HG03469 (cell line): ENCODE data around the gene SRBD1.

Experiments used
- ATAC-seq: cut with Tn5 transposase; IDR thresholded peaks from one replicate; pipeline ENCODE4 v1.9.1; 2021; ENCODE audit warnings: mild to moderate bottlenecking, moderate library complexity, moderate number of reproducible peaks; ENCODE audit not compliant: unreplicated experiment

Gene SRBD1

GRCh38 chr2:45554073-45554741 lies 56.9 kb downstream of the SRBD1 start:
- ATAC-seq, result no peak

DNA sequence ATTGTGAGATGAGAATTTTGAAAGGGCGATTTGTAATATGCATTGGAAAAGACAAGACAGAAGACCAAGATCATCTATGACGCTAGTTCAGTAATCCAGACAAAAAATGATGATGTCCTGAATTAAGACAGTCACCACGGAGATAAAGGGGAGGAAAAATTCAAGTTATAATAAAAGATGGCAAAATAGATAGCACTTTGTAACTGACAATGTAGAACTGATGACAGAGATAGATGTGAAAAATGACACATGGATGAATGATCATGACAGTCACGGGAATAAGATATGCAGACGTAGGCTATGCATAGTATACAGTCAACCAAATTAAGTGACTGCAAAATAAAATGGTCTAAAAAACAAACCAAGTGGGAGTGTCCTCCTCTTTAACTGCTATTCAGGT lies 59.2 kb downstream of the SRBD1 start:
- ATAC-seq, result no peak

DNA sequence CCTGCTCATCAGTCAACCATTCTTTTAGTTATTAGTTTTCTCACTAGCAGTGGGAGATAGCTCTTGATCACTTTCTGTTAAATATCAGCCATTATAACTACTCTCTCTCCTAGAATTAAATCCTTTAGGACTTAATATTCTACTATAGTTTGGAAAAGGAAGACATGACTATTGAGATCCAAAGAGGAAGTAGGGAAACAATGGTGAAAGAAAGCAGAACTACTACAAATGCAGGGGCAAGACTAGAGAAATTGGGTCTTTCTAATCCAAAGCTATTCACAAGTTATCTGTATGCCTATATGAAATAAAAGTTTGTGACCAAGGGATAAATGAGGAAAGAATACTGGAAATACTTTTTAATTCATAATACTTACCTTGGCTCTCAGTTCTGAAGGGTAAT lies 65.1 kb downstream of the SRBD1 start:
- no peak for ATAC-seq

DNA sequence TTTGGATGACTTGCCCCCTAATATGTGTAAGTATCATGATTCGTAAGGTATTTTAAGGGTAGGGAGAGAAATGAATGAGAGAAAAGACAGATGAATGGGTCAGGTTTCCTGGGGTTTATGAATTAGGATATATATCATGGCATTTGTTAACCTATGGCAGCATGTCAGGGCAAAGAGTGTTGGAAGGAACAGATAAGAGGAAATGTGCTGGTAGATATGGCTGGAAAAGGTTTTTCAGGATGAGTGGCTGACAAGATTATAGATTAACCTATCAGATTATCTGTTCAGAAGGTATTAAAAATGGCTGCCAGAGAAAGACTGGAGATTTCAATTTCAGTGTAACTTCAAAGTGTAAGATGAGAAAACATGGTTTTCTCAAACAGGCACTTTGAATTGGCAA lies 67.8 kb downstream of the SRBD1 start:
- ATAC-seq, result no peak

DNA sequence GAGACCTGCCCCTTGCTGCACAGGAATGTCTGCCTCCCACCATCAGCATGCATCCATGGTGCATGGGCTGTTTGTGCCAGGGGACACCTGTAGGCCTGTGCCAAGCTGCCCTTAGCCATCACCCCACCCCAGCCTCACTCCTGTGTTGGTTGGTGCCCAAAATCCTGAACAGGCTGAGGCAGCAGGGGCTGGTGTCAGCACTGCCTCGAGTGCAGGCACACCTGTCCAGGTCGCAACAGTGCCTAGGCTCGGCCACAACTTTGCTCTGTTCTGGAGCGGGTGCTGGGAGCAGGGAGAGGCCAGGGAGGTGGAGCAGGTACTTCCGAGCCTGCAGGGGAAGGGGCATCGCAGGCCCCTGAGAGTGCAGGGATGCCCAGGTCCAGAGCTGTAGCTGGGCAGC lies 69.1 kb downstream of the SRBD1 start:
- no peak for ATAC-seq

DNA sequence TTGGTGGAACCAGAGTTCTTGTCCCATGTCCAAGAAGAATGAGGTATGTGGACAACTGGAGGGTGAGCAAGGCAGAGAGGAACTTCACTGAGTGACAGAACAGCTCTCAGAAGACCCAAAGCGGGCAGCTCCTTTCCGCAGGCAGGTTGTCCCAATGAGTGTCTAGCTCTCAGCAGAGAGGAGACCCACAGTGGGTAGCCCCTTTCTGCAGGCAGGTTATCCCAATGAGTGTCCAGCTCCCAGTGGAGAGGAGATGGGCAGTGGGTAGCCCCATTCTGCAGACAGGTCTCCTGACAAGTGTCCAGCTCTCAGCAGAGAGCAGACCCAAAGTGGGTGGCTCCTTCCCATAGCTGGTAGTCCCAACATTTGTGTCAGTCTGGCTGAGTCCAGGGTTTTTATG lies 69.6 kb downstream of the SRBD1 start:
- ATAC-seq, result no peak

GRCh38 chr2:45540942-45541341 lies 70.1 kb downstream of the SRBD1 start:
- ATAC-seq, result no peak

DNA sequence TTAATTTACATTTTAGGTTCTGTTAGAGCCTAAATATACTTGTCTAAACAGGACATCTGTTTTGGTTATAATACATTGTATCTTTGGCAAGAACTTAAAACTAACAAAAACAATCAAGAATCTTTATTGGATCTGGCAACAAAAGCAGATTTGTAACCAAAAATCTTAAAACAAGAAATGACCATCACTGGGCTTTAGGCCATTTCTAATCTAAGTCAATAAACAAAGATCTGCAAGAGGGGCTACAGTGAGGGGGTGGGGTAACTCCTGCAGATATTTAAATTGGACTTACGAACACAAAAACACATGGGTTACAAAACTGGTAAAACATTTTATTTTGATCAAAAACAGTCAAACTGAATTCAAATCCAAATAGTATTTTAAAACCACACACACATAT lies 77.3 kb downstream of the SRBD1 start:
- no peak for ATAC-seq

DNA sequence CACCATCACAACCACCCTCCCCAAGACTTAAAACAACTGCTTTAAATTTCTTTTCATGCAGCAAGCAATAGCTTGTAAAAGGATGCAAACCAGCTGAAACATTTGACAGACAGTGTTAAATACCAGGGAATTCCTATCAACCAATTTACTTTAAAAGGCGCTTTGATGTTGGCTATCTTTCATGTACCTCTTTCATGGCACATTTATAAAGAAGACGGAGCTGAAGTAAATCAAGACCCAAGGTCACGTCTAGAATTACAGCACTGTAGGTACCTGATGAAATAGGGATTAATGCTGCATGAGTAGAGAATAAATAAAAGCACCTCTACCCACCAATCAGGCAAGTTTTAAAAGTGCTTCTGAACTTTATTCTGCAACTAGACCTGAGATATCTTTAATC lies 78.9 kb downstream of the SRBD1 start:
- no peak for ATAC-seq

DNA sequence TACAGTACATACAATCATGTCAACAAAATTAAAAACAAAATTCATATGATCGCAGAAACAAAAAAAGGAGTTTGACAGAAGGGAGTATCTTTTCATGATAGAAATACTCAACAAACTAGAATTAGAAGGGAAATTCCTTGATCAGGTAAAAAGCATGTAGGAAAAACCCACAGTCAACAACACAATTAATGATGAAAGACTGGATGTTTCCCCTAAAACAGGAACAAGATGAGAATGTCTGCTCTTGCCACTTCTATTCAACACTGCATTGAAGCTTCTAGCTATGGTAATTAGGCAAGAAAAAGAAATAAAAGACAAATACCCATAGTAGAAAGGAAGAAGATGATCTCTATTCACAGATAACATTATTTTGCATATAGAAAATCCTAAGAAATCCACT lies 87.1 kb downstream of the SRBD1 start:
- ATAC-seq, result no peak

DNA sequence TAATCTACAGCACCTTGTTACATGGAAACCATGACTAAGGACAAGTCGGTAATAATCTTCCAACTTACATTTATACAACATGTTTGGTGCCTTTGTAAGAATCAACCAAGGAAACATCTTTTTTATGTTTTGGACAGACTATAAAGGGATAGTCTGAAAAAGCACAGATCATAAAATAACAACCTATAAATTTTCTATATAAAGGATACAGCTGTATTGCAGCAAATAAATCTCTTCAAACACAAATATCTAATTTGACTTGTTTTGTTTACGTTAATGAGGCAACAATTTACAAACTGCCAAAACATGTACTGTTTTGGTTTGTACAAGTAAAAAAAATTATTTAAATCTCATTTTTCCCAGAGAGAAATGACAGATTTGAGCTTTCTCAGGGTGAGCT lies 92.5 kb downstream of the SRBD1 start:
- no peak for ATAC-seq

- no peak for ATAC-seq
Measured at GRCh38 chr2:45510701-45511420, 100.2 kb downstream of the SRBD1 start.

DNA sequence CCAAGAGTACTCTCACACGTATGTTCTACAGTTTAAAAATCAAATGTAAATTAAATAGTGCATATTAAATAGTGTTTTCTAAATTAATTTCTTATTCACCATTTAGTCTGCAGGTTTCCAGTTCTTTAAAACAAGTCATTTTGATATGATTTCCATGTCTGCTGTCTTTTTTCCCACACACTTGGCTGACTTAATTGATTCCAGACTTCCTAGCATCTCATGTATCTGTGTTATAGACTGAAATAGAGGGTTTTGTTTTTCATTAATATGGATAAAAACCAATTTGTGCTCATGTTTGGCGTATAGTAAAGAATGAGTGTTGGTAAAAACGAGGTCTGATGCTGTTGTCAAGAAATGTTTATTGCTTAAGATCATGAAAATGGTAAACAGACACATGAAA lies 104.3 kb downstream of the SRBD1 start:
- no peak for ATAC-seq

- no peak for ATAC-seq
Measured at GRCh38 chr2:45505138-45505537, 105.9 kb downstream of the SRBD1 start.

- ATAC-seq, result no peak
Measured at GRCh38 chr2:45498661-45499550, 112.2 kb downstream of the SRBD1 start.

DNA sequence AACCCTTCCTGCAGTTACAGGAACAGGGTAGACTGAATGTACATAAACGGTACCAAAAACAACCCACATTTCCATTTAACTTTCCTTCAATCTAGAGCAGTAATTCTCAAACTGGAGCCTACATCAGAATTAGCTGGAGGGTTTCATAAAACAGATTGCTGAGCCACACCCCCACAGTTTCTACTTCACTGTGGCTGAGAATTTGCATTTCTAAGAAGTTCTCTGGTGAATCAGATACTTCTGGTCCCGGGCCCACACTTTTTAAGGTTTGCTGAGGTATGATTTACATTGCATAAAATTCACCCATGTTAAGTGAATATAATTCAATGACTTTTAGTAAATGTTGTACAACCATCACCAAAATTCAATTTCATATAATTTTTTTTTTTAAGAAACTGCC lies 113.7 kb downstream of the SRBD1 start:
- ATAC-seq, result no peak

DNA sequence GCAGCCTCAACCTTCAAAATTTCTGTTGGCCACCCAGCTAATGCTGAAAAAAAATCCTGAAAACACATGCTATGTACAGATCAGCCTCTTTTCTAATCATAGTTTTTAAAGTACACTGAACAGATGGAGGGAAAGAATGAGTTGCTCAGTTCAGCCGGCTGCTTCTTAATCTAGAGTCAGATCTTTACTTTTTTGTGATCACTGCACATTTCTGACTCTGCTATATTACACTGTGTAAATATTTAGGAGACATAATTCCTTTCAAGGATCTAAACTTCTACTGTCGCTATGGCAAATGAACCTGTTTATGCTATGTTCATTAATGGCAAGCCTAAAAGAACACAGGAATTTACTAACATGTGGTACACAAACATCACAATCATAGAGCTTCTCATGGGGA lies 114.2 kb downstream of the SRBD1 start:
- no peak for ATAC-seq

DNA sequence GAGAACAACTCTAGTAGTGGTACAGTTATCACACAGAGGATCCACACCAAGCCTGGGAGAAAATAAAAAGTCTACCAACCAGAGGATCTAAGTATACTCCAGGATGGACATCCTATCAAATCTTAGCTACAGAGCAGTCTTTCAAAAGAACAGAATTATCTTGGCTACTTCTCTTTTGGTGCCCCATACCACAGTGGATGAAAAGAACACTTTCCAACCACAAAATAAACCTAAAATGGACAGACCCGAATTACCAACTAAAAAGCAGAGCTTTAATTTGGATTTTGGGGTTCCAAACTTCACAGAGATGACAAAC lies 116.1 kb downstream of the SRBD1 start:
- no peak for ATAC-seq

GRCh38 chr2:45494275-45494977 lies 116.6 kb downstream of the SRBD1 start:
- no peak for ATAC-seq

DNA sequence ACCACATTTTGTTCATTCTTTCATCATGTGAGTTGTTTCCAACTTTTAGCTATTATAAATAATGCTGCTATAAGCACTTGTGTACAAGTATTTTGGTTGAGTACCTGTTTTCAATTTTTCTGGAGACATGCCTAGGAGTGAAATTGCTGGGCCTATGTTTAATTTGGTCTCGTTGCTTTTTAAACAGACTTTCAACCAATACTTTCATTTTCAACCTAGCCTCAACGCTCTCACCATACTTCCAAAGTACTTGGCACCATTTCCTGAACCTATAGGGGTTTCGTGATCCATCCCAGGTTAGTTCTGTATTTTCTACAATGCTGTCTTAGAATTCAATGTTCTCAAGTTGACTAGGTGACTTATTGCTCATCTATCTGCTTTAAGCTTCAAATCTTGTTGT lies 126.1 kb downstream of the SRBD1 start:
- ATAC-seq, result no peak

DNA sequence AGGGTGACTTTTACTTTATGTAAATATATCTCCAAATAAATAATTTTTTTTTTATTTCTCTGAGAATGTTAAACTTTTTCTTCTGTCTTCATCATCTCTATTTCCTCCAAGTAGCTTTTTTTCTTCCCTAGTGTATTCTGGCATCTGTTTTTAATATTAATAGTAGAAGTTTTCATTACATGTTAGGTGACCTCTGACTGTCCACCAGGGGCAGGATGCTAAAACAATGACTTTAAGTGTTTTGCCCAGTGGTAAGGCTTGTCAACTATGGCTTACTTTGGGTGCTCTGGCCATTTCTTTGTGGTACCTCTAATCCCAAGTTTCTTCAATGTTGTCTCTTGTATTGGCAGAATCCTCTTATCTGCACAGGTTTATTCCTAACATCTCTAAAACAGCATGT lies 127.1 kb downstream of the SRBD1 start:
- ATAC-seq, result no peak
